Measurements from ENCODE around the gene DLX6.

DLX6 gene

GRCh38 chr7:97016381-97017191 is 11.2 kb downstream of the DLX6 start:
- TF ChIP-seq, protein P1, sequence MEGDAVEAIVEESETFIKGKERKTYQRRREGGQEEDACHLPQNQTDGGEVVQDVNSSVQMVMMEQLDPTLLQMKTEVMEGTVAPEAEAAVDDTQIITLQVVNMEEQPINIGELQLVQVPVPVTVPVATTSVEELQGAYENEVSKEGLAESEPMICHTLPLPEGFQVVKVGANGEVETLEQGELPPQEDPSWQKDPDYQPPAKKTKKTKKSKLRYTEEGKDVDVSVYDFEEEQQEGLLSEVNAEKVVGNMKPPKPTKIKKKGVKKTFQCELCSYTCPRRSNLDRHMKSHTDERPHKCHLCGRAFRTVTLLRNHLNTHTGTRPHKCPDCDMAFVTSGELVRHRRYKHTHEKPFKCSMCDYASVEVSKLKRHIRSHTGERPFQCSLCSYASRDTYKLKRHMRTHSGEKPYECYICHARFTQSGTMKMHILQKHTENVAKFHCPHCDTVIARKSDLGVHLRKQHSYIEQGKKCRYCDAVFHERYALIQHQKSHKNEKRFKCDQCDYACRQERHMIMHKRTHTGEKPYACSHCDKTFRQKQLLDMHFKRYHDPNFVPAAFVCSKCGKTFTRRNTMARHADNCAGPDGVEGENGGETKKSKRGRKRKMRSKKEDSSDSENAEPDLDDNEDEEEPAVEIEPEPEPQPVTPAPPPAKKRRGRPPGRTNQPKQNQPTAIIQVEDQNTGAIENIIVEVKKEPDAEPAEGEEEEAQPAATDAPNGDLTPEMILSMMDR (IDR thresholded peaks at IDR 0.05; ENCODE audit: extremely low read depth, missing control alignments), result no peak
- no peak for DNase-seq (ENCODE audit: low spot score)

DNA sequence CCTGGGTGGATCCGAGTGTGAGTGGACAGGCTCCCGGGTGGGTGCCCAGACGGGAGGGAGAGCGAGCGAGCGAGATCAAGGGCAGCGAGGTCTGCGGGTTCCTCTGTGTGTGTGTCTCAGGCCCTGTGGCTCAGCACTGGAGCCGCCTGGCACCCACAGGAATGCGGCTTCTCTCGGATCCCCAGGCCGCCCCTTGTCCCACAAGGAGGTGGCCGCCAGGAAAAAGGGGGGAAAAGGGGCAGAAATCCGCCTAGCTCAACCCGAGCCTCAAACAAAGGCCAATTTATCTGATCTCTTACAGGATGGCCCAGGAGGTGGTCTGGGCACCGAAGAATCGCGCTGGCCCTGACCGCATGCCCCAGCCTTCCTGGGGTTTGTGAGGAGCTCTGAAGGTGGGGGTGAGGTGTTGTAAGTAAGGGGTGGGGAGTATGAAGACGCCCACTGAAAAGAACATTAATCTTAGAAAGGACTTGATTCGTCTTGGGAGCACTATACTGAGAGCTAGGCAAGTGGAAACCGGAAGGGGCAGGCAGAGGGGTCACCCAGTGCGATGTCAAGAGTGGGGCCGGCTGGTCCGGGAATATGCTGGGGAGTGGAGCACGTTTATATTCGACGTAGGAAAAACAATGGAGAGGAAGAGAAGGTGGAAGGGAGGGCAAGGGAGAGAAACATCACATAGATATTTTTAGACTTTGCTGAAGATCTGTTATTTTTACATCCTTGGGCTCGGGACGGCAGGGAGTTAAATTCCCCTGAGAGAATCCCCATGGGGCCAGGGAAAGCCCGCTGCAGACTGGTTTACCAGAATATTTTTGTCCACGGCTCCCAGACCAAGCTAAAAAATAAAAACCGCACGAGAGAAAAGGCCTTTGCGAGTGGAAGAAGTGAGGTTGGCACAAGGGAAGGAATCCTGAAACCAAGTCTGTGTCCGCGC is 12.1 kb downstream of the DLX6 start:
- no peak for DNase-seq (ENCODE audit: low spot score)
- TF ChIP-seq, protein P1 (IDR thresholded peaks at IDR 0.05; ENCODE audit: extremely low read depth, missing control alignments), result no peak

- DNase-seq (ENCODE audit: low spot score), result no peak
Measured at GRCh38 chr7:97018126-97018601, 12.8 kb downstream of the DLX6 start.

GRCh38 chr7:97018791-97019531 is 13.6 kb downstream of the DLX6 start:
- no peak for DNase-seq (ENCODE audit: low spot score)

More at GRCh38 chr7:97018126-97018601, 12.8 kb downstream of the DLX6 start:
- TF ChIP-seq, protein P1 (IDR thresholded peaks at IDR 0.05; ENCODE audit: extremely low read depth, missing control alignments), result no peak

DNA sequence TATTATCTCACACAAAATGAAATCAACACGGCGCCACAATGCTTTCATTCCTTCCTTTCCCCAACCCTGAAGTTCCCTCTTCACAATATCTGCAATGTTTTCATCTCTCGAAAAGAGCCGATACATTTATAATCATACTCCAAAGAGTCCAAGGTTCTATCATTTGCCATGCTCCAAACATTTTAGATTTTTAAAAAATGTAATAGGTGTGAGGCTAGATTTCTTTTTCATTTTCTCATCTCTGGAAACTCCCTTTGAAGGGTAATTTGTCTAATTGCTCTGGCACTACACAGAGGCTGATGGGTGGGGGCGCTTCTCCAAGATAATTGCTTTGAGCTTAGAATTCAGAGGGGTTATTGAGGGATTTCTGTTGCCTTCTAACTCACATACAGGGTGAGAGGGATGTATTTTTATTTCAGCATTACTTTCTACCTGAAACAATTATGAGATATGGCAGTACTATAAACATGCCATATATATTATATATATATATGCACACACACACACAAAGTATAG is 14.4 kb downstream of the DLX6 start:
- TF ChIP-seq, protein P1 (IDR thresholded peaks at IDR 0.05; ENCODE audit: extremely low read depth, missing control alignments), result no peak

More at GRCh38 chr7:97018791-97019531, 13.6 kb downstream of the DLX6 start:
- TF ChIP-seq, protein P1 (IDR thresholded peaks at IDR 0.05; ENCODE audit: extremely low read depth, missing control alignments), result no peak

GRCh38 chr7:97020601-97020995 is 15.2 kb downstream of the DLX6 start:
- DNase-seq (ENCODE audit: low spot score), result no peak
- TF ChIP-seq, protein P1 (IDR thresholded peaks at IDR 0.05; ENCODE audit: extremely low read depth, missing control alignments), result no peak

More for the DNA sequence above, 14.4 kb downstream of the DLX6 start:
- no peak for DNase-seq (ENCODE audit: low spot score)

All from GM20000 (cell line).